CD4-positive, alpha-beta T cell treated with Interleukin-6 for 4 hours (primary cell): ENCODE measurements around the gene C1orf210.

Experiments
- DNase-seq: peaks from one replicate; pipeline ENCODE4 v3.0.0-alpha.2; 2020; ENCODE audit warnings: mixed read lengths

Gene C1orf210

DNA sequence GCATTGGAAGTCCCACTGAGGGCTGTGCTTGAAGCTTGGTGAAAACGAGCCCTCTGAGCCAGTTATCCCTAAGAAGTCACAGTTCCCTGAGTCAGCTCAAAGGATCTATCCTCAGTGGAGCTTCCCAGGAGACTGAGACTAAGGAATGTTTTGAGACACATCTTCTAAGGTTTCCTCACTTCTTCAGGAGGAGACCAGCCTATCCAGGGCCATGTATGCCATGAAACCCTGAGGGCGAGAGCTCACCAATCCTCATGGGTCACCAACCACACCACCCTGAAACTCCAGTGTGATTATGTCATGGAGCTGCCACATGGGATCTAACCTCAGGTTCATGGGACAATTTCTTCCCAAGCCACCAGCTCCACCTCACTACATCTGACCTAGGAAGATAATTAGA, 7.8 kb upstream of the C1orf210 start:
- no peak for DNase-seq

DNA sequence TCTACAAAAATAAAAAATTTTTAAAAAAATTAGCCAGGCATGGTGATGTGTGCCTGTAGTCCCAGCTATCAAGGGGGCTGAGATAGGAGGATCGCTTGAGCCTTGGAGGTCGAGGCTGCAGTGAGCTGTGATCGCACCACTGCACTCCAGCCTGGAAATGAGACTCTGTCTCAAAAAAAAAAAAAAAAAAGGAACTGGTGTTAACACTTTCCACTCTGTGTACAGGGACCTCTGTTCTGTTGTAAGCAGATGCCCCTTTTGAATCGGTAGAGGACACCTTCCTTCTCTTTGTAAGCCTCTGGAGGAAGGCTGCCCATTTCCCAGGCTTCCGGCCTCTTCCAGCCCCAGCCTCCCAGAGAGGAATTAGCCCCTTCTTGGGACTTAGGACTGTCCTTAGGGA, 7.3 kb upstream of the C1orf210 start:
- no peak for DNase-seq

DNA sequence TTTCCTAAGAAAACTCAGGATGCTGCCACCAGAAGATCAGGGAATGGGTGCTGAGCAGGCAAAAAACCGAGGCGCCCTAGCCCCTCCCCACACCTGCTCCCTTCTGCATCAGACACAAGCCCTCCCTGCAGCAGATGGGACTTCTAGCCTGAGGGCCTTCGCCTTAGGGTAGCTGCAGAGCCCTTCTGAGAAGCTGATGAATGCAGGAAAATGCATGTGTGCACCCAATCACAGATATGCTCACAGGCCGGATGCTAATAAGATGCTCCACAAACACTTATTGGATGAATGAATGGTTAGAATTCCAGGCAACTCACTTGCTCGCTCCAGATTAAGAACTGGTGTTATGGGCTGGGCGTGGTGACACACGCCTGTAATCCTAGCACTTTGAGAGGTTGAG, 6.8 kb upstream of the C1orf210 start:
- DNase-seq, result no peak

DNA sequence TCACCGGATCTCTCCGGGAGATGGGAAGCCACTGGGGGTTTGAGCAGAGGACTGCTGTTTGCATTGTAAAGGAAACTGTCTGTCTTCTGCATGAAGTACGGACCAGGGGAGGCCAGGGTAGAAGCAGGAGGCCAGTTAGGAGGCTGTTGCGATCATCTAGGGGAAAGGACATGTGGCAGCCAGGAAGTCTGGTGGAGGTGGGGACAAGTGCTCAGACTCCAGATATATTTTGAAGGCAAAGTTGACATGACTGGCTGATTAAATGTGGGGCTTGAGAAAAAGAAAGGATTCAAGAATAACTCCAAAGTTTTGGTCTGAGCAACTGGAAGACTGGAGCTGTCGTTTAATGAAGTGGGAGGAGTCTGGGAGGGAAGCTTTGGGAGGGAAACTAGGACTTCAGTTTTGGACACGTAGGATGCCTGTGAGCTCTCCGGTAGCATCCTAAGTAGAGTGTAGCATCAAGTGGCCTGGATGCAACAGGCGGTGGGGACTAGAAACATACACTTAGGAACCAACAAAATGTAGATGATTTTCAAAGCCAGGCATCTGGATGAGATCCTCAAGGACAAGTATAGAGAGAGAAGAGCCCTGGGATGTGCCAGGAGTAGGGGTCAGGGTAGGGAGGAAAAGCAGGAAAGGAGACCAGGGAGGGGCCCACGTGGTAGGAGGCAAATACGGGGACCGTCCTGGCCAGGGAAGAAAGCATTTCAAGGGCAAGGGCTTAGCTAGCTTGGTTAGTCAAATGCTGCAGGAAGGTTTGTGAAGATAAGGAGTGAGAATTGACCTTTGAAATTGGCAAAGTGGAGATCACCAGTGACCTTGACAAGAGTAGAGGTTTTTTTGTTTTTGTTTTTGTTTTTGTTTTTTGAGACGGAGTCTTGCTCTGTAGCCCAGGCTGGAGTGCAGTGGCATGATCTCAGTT, 3.7 kb upstream of the C1orf210 start:
- no peak for DNase-seq

DNA sequence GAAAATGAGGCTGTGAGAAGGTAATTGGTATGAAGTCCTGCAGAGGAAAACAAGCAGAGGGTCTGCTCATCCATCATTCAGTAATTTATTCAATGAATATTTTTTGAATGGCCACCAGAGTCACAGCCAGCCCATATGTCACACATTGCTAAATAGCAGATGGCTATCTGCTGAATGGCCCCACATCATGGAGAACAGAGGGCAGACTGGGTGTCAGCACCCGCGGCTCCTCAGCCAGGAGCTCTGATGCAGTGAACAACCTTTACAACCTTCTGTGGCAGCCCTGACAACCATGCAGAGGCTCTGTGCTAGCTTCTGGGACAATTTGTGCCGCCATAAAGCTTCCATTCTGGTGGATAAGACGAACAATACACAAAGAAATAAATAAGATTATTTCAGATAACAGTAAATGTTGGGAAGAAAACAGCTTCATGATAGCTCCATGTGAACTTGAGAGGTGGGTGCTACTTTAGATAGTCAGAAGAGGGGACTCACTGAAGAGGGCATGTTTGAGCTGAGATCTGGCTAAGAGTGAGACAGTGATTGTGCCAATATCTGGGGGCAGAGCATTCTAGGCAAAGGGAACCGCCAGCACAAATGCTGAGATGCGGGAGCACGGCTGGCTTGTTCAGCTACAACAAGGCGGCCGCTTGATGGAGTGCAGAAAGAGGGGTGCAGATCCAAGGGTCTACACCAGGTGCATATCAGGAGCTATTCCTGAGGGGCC, 2.8 kb upstream of the C1orf210 start:
- DNase-seq, result no peak

DNA sequence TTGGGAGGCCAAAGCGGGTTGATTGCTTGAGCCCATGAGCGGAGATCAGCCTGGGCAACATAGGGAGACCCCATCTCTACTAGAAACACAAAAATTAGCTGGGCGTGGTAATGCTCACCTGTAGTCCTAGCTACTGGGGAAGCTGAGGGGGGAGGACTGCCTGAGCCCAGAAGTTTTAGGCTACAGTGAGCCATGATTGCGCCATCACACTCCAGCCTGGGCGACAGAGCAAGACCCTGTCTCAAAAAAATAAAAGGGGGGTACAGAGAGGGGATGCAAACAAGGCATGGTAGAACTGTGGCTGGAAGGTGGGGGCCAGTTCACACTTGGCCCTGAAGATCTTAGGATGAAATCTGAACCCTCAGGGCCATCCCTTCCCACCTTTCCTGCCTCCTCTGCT, 1.2 kb upstream of the C1orf210 start:
- DNase-seq, result no peak

DNA sequence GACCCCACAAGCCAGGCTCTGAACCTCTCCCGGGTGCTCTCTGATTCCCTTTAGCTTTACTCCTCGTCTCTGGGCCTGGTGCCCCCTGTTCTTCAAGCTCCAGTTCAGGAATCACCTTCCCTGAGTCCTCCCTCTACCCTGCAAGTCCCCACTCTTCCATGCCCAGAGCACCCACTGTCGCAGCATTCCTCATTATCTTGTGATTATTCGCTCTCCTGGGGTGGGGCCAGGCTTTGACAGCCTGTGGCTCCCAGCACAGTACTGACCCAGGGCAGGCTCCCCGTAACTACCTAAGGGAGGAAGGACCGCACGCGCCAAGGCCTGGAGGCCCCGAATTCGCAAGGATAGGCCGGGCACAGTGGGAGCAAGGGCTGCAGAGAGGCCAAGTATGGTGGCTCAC, 734 bp upstream of the C1orf210 start:
- DNase-seq, result no peak

DNA sequence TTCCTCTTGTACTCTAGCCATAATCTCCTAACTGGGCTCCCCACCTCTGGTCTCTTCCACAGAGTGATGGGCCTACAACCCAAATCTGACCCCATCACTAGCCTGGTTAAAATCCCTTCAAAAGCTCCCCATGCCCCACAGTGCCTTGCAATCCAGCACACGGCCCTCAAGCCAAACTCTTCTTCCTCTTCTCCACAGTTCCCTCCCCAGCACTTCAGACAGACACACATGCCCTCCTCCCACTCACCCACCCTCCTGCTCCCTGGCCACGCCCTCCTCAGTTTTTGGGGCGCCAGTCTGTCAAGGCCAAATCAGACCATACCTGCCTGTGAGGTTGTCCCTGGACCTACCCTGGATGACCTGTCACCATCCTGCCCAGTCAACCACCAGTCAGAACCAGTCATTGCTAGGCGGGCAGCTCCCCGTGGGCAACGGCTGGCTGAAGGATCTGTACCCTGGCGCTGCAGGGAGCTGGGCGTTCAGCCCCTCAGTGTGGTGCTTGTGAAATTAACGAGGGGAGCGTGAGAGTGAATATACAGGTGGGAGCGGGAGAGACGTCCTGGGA, 753 bp downstream of the C1orf210 start:
- no peak for DNase-seq

DNA sequence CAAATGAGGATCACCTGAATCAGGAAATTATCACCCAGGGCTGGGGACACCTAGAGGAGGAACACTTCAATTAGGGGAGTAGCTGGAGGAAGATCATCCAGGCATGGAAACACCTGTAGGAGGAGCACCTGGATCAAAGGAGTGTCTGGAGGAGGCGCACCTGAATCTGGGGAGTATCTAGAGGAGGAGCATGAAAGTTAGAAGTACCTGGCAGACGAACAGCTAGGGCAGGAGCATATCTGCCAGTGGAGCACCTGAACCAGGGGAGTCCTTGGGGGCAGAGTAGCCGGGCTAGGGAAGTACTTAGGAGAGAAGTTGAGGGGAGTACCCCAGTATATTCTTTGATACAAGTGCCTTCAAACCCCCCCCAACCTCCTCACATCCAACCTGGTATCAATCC, 1.3 kb downstream of the C1orf210 start:
- DNase-seq, result no peak

DNA sequence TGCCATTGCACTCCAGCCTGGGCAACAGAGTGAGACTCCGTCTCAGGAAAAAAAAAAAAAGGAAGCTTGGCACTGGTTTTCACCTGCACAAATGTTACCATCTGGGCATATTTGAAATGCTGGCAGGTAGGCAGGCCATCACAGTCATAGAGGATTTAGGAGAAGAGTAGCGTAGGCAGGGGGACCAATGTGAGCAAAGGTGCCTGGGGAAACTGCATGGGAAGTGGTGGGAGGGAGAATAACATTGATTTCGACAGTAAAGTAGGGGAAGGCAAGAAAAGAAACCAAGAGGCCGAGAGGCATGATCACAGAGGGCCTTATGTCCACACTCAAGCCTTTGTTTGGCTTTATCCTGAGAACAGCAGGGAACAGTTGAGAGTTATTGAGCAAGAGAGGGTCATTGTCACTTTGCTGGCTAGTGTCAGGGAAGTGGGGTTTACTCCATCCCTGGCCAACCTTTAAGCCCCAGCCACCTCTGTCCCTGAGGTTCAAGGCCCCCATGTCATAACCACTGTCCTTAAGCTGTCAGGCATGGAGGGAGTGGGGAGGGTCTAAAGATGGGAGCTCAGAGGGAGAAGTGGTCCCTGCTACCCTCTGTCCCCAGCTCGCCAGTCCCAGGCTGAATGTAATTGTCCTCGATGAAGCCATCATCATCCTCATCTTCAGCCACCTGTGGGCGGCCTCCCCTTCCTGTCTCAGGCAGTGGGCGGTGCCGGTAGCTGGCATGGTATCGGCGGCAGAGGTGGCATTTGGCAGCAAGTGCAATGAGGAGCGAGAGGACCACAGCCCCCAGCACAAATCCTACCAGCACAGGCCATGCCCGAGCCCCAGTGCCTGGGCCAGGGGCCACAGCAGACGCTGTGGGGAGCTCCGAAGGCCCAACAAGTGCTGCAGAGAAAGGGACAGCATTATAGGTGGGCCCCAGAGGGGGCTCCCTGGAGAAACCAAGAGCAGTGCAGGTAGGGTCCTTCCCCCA, 2.9 kb downstream of the C1orf210 start:
- no peak for DNase-seq

DNA sequence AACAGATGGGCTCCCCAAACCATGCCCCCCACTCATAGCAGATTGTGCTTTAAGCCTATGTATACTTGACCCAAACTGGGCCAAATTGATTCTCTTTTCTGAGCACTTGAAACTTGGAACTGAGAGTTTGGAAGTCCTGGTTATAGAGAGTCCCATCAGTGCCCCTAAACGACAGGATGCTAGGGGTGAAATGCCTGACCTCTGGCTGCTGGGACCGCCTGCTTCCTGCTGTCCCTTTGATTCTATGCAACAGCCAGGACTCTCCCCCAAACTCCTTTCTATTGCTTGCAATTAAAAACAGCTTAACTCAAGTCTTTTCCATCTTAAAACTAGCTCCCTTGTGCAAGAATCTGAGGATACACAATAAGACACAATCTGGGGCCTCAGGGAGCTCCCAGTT, 4.7 kb downstream of the C1orf210 start:
- DNase-seq, result no peak

DNA sequence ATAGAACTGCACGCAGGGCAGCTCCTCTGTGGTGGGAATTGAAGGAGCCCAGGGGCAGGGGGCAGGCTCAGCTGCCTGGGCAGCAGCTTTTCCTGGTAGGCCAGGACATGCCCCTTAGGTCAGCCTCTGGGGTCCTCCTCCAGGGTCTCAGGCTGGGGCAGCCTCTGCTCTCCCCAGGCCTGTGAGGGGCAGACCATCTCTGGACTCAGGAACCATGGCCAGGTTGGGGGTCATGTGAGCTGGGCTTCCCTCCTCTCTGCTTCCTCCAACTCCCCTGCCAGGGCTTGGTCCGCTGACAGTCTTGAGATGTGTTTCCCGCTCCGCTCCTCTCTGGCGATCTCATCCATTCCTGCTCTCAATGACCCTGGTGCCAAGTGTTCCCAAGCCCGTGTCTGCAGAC, 5.7 kb downstream of the C1orf210 start:
- DNase-seq, result no peak

DNA sequence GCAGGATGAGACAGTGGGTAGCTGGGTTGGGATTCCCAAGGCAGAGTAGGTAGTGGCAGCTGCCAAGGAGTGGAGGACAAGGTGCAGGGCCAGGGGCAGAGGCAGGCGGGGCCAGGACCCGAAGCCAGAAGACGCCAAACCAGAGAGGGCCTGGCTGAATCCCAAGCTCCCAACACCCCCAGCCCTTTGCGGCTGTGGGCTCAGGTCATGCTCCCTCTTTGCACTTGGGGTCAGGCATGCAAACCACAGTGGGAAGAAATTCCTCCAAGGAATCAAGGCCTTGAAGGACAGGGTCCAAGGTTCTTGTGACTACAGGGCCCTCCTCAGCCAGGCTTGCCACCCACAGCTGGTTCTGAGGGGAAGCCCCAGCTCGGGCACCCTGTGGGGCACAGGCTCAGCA, 6.2 kb downstream of the C1orf210 start:
- DNase-seq, result no peak

DNA sequence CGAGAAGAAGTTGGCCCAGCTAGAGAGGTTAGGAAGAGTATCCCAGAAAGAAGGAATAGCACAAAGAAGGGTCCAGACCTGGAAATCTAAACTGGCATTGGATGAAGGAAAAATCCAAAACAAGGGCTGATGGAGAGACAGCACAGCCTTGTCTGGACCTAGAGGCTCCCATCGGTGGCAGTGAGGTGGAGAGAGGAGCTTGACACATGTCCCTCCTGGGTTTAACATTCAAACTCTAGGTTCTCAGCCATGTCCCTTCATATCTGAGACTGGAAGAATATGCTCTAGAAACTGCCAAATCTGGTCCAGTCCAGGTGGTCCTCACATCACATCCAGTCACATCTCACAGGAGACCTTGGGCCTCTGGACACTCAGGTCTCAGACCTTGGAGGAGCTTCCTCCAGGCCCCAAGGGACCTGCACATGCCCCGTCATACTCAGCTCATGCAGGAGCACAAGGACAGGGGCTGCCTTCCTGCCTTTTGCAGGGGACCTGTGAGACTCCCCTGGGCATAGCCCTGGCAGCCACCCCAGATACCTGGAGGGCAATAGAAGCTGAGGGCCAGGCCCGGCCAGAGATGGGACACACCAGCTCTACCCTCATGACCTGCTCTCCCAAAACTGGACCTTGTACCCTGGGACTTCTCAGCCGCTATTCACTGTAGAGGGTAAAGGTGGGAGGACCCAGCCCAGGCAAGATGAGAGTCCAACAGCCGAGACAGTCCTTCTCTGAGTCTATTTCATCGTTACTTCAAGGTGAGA, 8.1 kb downstream of the C1orf210 start:
- no peak for DNase-seq

DNA sequence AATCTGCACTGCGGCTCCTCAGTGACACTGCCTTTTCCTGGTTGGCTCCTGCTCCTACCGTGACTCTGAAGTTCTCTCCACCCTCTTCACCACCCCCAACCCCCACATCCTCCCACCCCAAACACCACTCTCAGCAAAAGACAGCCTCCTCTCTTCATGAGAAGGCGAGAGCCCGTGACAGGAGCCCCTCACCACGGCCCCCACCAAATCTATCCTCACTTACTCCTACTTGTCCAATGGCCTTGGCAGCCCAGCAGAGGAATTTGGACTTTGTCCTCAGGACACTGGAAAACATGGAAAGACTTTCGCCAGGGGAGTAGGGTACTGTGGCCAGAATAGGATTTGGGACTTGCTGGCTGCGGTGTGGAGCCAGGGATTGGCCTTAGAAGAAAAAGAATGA, 8.7 kb downstream of the C1orf210 start:
- no peak for DNase-seq

DNA sequence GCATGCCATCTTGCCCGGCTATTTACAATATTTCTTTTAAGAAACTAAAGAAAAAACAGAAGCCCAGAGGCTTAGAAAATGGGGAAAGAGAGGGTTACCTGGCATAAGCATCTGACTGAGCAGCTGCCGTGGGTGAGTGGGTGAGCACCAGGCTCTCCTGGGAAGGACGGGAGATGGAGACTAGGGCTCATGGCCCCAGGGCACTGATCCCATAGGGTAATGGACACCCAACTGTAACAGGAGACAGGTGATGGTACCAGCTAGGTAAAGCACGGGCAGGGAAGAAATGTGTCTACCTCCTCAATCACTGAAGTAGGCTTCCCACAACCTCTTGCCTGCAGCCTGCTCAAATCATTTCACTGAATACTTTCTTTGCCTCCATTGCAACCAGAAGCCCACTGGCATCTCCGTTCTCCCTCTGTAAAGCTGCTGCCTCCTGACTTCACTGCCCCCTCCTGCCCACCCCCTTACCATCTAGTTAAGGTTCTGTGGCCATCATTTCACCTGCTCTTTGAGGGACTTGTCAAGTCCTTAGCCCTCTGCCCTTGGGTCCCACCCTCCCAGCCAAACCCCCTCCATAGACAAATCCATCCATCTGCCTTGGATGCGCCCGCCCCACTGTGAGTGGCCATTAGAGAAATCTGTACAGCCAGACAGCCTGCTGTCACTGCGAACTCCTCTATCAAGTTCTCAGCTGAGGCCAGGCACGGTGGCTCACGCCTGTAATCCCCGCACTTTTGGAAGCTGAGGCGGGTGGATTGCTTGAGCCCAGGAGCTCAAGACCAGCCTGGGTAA, 9.4 kb downstream of the C1orf210 start:
- no peak for DNase-seq

DNA sequence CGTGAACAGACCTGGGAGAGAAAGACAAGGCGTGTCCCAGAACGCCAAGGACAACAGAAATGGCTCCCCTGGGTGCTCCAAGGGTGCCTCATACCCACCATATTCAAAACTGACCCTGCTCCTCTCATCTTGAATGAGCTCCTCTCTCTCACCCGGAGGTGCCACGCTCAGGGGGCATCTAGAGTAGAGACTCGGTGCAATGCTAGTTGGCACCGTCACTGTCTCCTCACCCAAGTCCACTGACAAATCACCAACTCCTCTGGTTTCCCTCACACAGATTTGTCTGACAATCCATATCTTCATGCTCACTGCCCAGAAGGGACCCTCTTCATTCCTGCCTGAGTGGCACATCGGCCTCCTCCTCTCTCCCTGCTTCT, 10.6 kb downstream of the C1orf210 start:
- DNase-seq, result no peak

DNA sequence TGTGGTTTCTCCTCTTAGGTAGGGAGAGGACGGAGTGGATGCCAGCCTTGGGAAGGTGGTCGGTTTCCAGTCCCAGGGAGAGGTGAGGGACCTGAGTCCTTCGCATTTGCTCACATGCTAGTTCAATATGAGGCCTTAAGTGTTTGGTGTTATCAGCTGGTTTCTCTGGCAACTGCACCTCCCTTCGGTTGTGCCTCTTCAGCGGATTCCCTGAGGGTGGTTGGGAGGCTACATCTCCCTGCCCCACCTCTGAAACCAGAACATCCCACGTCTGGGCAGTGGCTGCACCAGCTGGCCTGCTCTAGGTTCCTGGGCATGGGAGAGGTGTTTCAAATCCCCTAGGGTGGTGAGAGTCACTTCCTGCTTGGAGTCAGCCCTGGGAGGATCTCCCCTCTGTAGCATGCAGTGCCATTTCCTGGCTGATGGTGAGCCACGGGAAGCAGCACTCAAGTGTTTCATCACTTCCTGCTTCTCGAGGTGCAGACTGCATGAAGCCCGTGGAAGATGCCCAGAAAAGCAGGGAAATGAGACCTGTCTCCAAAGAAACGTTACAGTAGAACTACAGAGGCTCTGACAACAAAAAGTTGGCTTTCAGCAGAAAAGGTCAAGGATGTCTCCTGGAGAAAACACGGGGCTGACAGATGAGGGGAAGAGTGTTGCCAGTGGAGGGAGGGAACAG, 11.1 kb downstream of the C1orf210 start:
- DNase-seq, result peak; percentile 60

DNA sequence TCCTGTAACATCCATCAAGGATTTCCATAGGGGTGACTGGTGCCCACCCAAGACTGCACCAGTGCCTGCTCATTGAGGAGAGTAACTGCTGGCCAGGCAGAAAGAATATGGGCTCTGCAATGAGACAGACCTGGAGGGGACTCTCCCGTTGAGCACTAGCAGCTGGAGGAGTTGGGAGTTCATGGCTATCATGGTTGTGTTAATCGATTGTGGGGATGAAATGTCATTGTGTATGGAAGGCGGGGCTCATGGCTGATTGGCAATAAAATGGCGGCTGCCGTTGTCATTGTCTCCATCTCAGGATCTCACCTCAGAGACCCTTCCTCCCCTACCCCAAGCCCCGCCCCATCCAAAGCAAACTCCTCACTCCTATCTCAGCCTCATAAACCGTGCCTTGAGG, 11.7 kb downstream of the C1orf210 start:
- DNase-seq, result no peak
